ENCODE measurements around the gene POM121L2. TPM values are rescaled to one million over a fixed set of nuclear protein-coding genes. Genes with fewer than 3 reads are reported as not detected.
"Not testable (repeated sequence)": the region's sequence is repeated elsewhere in the genome, so short reads cannot be mapped to it uniquely, and the experiment has no call there.

Gene POM121L2
- polyA plus RNA-seq, 5 donors = 0.04 to 0.05 TPM; not detected in 3

GRCh38 chr6:27294409-27294808 is 17.7 kb downstream of the POM121L2 start:
- no peak for DNase-seq

GRCh38 chr6:27293436-27294098 is 18.5 kb downstream of the POM121L2 start:
- no peak for DNase-seq

- no peak for DNase-seq
These were observed 21.2 kb downstream of the POM121L2 start for GRCh38 chr6:27290850-27291208.

DNA sequence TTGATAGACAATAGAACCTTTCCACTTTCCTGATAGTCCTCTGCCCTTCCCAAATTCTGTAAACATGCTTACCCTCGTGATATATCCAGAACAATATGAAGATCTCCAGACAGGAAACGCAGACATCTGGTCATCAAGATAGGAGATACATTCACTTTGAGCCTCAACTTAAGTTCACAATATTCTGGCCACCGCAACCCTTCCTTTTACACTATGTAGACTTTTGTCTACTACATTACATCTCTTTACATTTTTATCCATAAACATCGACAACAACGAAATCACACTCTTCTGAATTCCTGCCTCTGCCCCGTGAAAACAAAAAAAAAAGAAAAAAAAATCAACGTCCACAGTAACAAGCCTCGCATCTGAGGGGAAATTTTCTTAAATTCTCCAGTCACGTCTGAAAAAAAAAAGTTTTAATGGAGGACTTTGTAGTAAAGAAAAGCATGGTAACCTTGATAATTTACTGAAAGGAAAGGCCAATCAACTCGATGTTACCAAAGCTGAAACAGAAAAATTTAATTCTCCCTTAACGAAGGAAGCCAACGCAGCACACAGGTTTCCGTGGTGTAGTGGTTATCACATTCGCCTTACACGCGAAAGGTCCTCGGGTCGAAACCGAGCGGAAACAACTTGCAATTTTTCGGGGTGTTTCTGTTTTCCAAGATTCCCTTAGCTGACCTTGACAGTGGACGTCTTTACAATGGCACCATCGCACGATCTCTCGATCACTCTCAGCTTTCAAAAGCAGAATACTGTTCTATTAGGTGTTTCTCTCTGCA is 21.8 kb downstream of the POM121L2 start:
- no peak for DNase-seq

- DNase-seq = no peak
These were observed 23.7 kb downstream of the POM121L2 start for GRCh38 chr6:27288136-27289044.

GRCh38 chr6:27287751-27288135 is 24.3 kb downstream of the POM121L2 start:
- no peak for DNase-seq

GRCh38 chr6:27286141-27286540 is 25.9 kb downstream of the POM121L2 start:
- DNase-seq = no peak

DNA sequence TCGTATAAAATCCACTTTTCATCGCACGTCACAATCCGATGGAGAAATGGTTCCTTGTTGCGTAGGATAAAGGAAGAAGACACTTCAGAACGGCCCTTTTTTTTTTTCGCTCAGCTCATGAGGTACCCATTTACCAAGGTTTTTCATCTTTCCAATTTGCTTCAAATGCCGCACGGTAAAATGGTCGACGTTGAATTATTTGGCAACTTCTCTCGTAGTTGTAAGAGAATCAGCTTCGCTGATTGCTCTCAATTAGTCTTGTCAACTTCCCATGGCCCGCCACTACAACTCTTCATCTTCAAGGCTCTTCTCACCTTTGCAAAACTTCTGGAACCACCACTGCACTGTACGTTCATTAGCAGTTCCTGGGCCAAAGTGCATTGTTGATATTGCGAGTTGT is 28.8 kb downstream of the POM121L2 start:
- no peak for DNase-seq

DNA sequence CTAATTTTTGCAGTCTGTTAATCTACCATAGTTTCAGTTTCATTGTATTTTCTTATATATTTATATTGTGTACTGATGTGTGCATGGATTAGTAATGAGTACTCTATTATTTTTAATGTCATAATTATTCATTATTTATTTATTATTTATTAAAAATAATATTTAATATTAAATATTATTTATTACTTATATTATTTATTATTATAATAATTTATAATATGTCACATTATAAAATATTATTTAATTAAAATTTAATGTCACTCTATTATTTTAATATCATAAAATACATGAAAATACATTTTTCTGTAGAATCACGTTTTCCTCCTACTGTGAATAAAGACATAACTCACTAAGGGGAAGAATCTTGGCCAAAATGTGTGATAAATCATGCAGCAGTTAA is 30.5 kb downstream of the POM121L2 start:
- no peak for DNase-seq

DNA sequence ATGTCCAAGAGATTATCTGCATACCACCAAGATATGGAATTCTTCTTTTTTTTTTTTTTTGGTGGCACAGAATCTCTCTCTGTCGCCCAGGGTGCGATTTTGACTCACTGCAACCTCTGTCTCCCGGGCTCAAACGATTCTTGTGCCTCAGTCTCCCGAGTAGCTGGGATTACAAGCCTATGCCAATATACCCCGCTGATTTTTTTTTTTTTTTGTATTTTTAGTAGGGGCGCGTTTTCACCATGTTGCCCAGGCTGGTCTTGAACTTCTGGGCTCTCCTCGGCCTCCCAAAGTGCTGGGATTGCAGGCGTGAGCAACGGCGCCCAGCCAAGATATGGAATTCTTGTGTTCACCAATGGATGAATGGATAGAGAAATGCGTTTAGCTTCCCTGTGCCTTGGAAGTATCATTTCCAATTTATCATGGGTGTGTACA is 31.0 kb downstream of the POM121L2 start:
- no peak for DNase-seq

DNA sequence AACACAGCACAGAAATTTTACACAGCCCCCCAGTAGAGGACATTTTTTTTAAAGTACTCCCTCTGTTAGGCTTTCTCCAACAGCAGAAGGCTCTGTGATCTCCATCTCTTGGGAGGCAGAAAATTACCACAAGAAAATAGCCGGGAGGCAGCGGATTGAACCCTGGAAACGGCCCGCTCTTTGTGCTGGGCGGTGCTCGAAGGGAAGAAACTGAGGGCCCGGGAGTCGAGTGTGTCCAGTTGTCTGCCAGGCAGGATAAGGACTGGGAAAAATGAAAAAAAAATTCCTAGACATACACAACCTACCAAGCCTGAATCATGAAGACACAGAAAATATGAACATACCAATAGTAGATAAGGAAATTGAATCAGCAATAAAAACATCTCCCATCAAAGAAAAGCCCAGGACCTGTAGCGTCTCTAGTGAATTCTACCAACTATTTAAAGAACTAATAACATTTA is 31.5 kb downstream of the POM121L2 start:
- no peak for DNase-seq

DNA sequence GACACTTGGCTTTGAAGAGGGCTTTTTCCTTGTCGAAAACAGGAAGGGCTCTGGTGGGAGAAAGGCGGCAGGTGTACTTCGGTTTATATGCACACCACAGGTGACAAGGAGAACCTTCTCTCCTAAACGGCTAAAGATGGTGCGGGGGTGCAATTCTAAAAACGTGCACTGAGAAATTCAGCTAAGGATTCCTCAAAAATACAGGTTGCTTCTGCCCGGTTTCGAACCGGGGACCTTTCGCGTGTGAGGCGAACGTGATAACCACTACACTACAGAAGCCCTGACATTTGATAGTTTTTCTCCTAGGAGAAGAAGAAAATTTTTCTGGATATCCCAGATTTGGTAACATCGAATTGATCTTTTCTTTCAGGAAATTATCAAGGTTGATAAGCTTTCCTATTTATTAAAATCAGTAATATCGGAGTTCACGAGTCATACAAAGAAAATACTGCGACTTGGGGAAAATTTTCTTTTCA is 32.0 kb downstream of the POM121L2 start:
- no peak for DNase-seq

DNA sequence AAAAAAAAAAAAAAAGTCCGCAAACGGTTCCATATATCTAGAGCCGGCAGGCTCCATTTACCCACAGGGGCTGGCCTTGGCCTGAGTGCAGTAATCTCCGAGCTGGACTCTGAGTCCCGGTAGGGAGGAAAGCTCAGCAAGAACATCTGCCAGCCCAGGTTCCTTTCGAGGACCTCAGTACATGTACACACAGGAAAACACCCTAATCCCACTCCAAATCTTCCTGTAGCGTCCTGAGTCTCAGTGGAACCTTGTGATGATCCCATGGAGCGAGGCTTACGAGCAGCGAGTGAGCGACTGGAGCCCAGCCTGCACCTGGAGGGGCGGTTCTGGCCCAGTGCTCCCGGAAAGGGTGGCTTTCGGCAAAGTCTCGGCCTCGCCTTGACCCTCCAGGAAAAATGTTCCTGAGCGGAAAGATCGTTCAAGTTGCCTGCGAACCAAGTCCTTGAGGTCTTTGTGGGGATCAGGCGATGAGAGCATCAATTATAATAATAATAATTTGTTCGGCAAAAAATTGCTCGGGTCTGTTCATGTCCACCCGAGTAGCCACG is 32.5 kb downstream of the POM121L2 start:
- DNase-seq = no peak

GRCh38 chr6:27275025-27275956 is 36.8 kb downstream of the POM121L2 start:
- DNase-seq = no peak

DNA sequence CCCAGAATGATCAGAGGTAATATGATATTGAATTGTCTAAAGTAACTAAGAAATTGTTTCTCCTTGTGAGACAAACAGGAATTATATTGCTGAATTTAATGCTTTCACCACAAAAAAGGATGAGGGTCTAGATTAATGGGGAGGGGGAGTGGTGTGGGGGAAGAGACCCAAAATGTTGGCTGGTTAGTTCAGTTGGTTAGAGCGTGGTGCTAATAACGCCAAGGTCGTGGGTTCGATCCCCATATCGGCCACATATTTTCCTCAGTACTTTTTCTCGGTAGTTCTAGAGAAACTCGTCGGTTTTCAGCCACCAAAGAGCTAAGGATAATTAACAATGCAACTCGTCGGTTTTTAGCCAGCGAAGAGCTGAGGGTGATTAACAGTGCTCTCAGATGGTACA is 38.3 kb downstream of the POM121L2 start:
- no peak for DNase-seq

- DNase-seq = no peak
These were observed 43.3 kb downstream of the POM121L2 start for GRCh38 chr6:27268803-27269202.

DNA sequence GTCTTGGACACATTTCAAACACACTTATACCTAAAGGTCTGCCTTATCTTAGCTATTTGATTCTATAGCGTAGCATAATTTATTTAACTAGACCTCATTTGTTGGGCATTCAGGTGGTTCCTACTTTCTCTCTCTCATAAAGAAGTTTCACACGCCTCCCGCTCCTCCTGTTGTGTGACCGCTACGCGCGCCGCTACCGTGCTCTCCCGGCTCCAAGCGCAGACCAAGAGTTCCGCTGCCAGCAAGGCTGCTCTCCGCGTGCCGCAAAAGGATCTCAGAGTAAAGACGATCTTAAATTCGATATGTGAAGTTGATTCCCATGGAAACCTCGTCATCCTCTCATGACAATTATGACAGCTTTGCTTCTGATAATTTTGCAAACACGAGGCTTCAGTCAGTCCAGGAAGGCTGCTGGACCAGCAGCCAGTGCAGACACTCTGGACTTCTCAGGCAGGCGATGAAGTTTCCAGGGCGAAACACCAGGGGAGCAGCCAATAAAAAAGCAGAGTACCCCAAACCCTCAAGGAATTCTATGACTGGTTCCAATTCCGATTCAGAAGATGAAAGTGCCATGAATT is 44.1 kb downstream of the POM121L2 start:
- DNase-seq = no peak

- DNase-seq = not testable (repeated sequence)
These were observed 45.1 kb downstream of the POM121L2 start for GRCh38 chr6:27267003-27267402.

- DNase-seq = no peak
These were observed 48.2 kb downstream of the POM121L2 start for GRCh38 chr6:27263886-27264285.

- DNase-seq = no peak
These were observed 51.2 kb downstream of the POM121L2 start for GRCh38 chr6:27260836-27261375.

Measured in right lung (tissue), 5 donors.